SU-DHL-6 (cell line): ENCODE results near the gene LRRC73.
"Not testable (repeated sequence)": the region's sequence is repeated elsewhere in the genome, so short reads cannot be mapped to it uniquely, and the experiment has no call there.

Source experiments
- H2AFZ ChIP-seq: fragments of 200-600 bp; sonication (generic); 2 replicates; pipeline ENCODE4 v1.6.1; 2014; ENCODE audit warnings: low read depth, mild to moderate bottlenecking, moderate library complexity, mixed read lengths, antibody characterized with exemption, low read length; ENCODE audit not compliant: severe bottlenecking
- H3F3A ChIP-seq: fragments of 200-600 bp; shearing (Covaris generic); 2 replicates; pipeline ENCODE4 v1.6.0; 2016; ENCODE audit warnings: antibody characterized with exemption, mild to moderate bottlenecking; ENCODE audit not compliant: insufficient read depth
- H3K27ac ChIP-seq: fragments of 200-600 bp; sonication (generic); 2 replicates; pipeline ENCODE4 v1.5.1; 2016; ENCODE audit warnings: low read depth, mild to moderate bottlenecking, low read length, moderate library complexity, mixed read lengths
- H3K27me3 ChIP-seq: fragments of 200-600 bp; sonication (generic), shearing (Covaris generic); 2 replicates; pipeline ENCODE4 v1.6.0; 2014; ENCODE audit warnings: mild to moderate bottlenecking, low read length
- H3K36me3 ChIP-seq: fragments of 200-600 bp; sonication (generic); 2 replicates; pipeline ENCODE4 v1.6.1; 2014; ENCODE audit warnings: mild to moderate bottlenecking, low read length, mixed read lengths
- H3K4me2 ChIP-seq: fragments of 300-600, 200-600 bp; shearing (Covaris generic), sonication (generic); 2 replicates; pipeline ENCODE4 v1.6.0; 2014; ENCODE audit warnings: low read length, low read depth, mild to moderate bottlenecking; ENCODE audit not compliant: poor library complexity, severe bottlenecking
- H3K4me3 ChIP-seq: fragments of 200-600 bp; sonication (generic); 2 replicates; pipeline ENCODE4 v1.5.1; 2014; ENCODE audit warnings: antibody characterized with exemption, low read length, mild to moderate bottlenecking, mixed read lengths; ENCODE audit not compliant: insufficient read depth, poor library complexity, severe bottlenecking
- H3K79me2 ChIP-seq: fragments of 200-600 bp; sonication (generic); 2 replicates; pipeline ENCODE4 v1.6.1; 2014; ENCODE audit warnings: mild to moderate bottlenecking, low read length, moderate library complexity; ENCODE audit not compliant: insufficient read depth
- H3K9ac ChIP-seq: fragments of 200-600 bp; sonication (generic); 2 replicates; pipeline ENCODE4 v1.7.0; 2014; ENCODE audit warnings: mild to moderate bottlenecking, low read length
- H3K9me2 ChIP-seq: fragments of 200-600 bp; sonication (generic); replicated peaks from 2 replicates; pipeline ENCODE4 v1.6.1; 2014; ENCODE audit warnings: low read length; ENCODE audit not compliant: insufficient read depth
- H3K9me3 ChIP-seq: fragments of 200-600 bp; sonication (generic); 2 replicates; pipeline ENCODE4 v1.6.1; 2014; ENCODE audit warnings: low read length, mixed read lengths; ENCODE audit not compliant: insufficient read depth
- H4K20me1 ChIP-seq: fragments of 200-600 bp; sonication (generic); 2 replicates; pipeline ENCODE4 v1.6.1; 2014; ENCODE audit warnings: low read depth, mild to moderate bottlenecking, antibody characterized with exemption, low read length, moderate library complexity, mixed read lengths
- EZH2phosphoT487 ChIP-seq: fragments of 200-600 bp; sonication (generic), shearing (Covaris generic); conservative IDR thresholded peaks from 2 replicates; pipeline ENCODE4 v1.6.1; 2018; ENCODE audit warnings: mild to moderate bottlenecking, antibody characterized with exemption, low read length, moderate library complexity, mixed read lengths
- TF ChIP-seq, protein P1 (sequence below): fragments of 200-600 bp; sonication (generic); IDR thresholded peaks from one replicate; pipeline ENCODE4 v1.5.1; 2017; ENCODE audit warnings: antibody characterized with exemption, mild to moderate bottlenecking, low read length, moderate library complexity; ENCODE audit not compliant: insufficient read depth, poor library complexity, severe bottlenecking

LRRC73 gene

DNA sequence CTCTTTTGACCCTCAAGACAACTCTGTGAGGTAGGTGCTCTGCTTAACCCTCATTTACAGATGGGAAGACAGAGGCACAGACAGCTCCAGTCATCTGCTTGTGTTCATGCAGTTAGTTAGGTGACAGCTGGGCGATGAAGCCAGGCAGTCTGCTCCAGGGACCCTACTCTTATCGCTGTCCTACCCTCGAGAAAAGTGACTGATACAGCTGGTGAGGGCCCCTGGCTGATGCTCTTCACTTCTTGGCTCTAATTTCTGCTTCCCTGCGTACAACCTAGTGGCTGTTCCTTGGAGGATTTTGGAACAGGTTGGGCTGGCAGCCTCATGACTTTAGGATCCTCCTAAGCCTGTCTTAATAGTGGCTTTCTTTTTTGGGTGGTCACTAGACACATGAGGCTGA, 41.9 kb downstream of the LRRC73 start:
- Histone ChIP-seq H3K36me3 (no peaks in the 10 kb centered on the region), H3K27me3 (no peaks in the 10 kb centered on the region), H3K9me2 (no peaks in the 10 kb centered on the region), H3K27ac (no peak overlapping the region), H3K79me2 (no peaks in the 10 kb centered on the region), H4K20me1 (no peaks in the 10 kb centered on the region), H3K9me3 (no peaks in the 10 kb centered on the region), H3K4me2 (no peak overlapping the region), H2AFZ (no peak overlapping the region), H3K4me3 (no peak overlapping the region), H3K9ac (no peak overlapping the region), H3F3A (no peaks in the 10 kb centered on the region)
- no peak for TF ChIP-seq EZH2phosphoT487
- TF ChIP-seq, protein P1, sequence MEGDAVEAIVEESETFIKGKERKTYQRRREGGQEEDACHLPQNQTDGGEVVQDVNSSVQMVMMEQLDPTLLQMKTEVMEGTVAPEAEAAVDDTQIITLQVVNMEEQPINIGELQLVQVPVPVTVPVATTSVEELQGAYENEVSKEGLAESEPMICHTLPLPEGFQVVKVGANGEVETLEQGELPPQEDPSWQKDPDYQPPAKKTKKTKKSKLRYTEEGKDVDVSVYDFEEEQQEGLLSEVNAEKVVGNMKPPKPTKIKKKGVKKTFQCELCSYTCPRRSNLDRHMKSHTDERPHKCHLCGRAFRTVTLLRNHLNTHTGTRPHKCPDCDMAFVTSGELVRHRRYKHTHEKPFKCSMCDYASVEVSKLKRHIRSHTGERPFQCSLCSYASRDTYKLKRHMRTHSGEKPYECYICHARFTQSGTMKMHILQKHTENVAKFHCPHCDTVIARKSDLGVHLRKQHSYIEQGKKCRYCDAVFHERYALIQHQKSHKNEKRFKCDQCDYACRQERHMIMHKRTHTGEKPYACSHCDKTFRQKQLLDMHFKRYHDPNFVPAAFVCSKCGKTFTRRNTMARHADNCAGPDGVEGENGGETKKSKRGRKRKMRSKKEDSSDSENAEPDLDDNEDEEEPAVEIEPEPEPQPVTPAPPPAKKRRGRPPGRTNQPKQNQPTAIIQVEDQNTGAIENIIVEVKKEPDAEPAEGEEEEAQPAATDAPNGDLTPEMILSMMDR: no peak

DNA sequence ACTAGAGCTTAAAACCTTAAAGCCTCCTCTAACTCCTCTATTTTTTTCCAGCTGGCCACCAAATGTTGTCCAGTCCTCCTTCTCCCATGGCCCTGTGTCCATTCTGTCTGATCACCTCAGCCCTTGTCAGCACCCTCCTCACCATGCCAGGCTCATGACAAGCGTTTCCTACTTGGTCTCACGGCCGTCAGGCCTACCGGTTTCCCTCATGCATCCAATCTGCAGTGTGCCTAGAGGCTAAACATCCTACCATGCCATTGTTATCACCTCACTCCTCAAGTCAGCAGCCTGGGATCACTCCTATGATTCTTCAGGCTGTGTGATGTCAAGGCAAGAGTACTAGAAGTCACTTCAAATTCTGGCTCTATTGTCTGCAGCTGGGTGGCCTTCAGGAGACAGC, 42.4 kb downstream of the LRRC73 start:
- no peaks in the 10 kb centered on the region for H3K27me3 ChIP-seq
- no peaks in the 10 kb centered on the region for H3K9me2 ChIP-seq
- H3K9ac ChIP-seq: no peak overlapping the region

DNA sequence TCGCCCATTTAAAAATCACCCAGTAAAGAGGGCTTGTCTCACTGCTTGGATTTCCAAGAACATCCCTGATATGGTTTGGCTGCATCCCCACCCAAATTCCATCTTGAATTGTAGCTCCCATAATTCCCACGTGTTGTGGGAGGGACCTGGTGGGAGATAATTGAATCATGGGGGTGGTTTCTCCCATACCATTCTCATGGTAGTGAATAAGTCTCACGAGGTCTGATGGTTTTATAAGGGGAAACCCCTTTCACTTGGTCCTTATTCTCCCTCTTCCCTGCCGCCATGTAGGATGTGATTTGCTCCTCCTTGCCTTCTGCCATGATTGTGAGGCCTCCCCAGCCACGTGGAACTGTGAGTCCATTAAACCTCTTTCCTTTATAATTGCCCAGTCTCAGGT, 42.9 kb downstream of the LRRC73 start:
- H3K27ac ChIP-seq, H2AFZ ChIP-seq, H3K36me3 ChIP-seq, H3F3A ChIP-seq, H3K4me2 ChIP-seq, H3K9me2 ChIP-seq, H3K9me3 ChIP-seq, H3K79me2 ChIP-seq, H4K20me1 ChIP-seq, H3K4me3 ChIP-seq, H3K27me3 ChIP-seq, H3K9ac ChIP-seq: not testable (repeated sequence)

More for the DNA sequence above, 42.4 kb downstream of the LRRC73 start:
- Histone ChIP-seq H2AFZ (no peak overlapping the region), H3K36me3 (no peaks in the 10 kb centered on the region), H4K20me1 (no peaks in the 10 kb centered on the region), H3K4me2 (no peak overlapping the region), H3K9me3 (no peaks in the 10 kb centered on the region), H3K79me2 (no peaks in the 10 kb centered on the region), H3F3A (no peaks in the 10 kb centered on the region), H3K4me3 (no peak overlapping the region), H3K27ac (no peak overlapping the region)
- TF ChIP-seq EZH2phosphoT487: no peak
- TF ChIP-seq, protein P1: no peak

DNA sequence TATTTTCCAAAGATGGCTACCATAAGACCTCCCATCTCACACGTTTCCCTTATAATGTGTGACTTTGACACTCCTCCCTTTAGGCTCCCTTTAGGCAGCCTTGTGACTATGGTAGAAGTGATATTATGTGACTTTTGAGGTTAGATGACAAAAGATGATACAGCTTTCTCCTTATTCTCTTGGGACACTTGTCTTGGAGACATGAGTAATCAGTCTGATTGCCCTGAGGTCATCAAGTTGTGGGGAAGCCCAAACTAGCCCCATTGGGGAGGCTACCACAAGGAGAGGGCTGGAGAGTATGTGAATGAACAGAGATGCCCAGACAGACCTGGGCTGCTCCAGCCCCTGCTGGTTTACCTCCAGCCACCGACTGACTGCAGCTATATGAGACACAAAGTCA, 44.2 kb downstream of the LRRC73 start:
- TF ChIP-seq, protein P1: no peak
- TF ChIP-seq EZH2phosphoT487: no peak
- Histone ChIP-seq H2AFZ (no peak overlapping the region), H3K27me3 (no peaks in the 10 kb centered on the region), H3K27ac (no peak overlapping the region), H4K20me1 (no peaks in the 10 kb centered on the region), H3K4me3 (no peak overlapping the region), H3K79me2 (no peaks in the 10 kb centered on the region), H3K9ac (no peak overlapping the region), H3K9me2 (no peaks in the 10 kb centered on the region), H3F3A (no peaks in the 10 kb centered on the region), H3K36me3 (no peaks in the 10 kb centered on the region), H3K9me3 (no peaks in the 10 kb centered on the region), H3K4me2 (no peak overlapping the region)
